Kidney (tissue), 14 donors: ENCODE results near the gene MSRB3. TPM values are rescaled to one million over a fixed set of nuclear protein-coding genes. Genes with fewer than 3 reads are reported as not detected.

Source experiments
- DNase-seq, 5 donors: peaks; one replicate each; pipeline ENCODE4 v3.0.0-alpha.2; 2013 to 2020
- FAIRE-seq: peaks from 2 replicates; lab custom pipeline; 2012; peaks lifted over from hg19 to GRCh38; lab: Jason Lieb, UNC
- H3K27ac ChIP-seq, 2 donors: one replicate each; pipeline ENCODE4 v1.7.0; 2013; ENCODE audit warnings: low read depth in 2 of 2, low read length in 2 of 2, inconsistent platforms in 1 of 2
- H3K27me3 ChIP-seq: one replicate; pipeline ENCODE4 v1.7.1; 2013; ENCODE audit warnings: low read length, inconsistent platforms; ENCODE audit not compliant: control insufficient read depth, insufficient read depth
- H3K36me3 ChIP-seq, 3 donors: one replicate each; pipeline versions ENCODE4 v1.7.0 to v1.7.1; 2013; ENCODE audit warnings: low read length in 3 of 3, control low read depth in 1 of 3, inconsistent platforms in 1 of 3; ENCODE audit not compliant: insufficient read depth in 3 of 3, control insufficient read depth in 2 of 3
- H3K4me1 ChIP-seq, 3 donors: one replicate each; pipeline versions ENCODE4 v1.7.0 to v1.7.1; 2013; ENCODE audit warnings: low read length in 3 of 3, inconsistent platforms in 1 of 3, low read depth in 1 of 3; ENCODE audit not compliant: control insufficient read depth in 2 of 3, insufficient read depth in 2 of 3
- H3K4me3 ChIP-seq, 3 donors: one replicate each; pipeline versions ENCODE4 v1.7.0 to v1.8.1; 2013; ENCODE audit warnings: low read length in 3 of 3, control low read depth in 1 of 3, inconsistent platforms in 1 of 3
- H3K9ac ChIP-seq, 3 donors: one replicate each; pipeline versions ENCODE4 v1.7.0 to v1.7.1; 2013; ENCODE audit warnings: low read length in 3 of 3, control low read depth in 1 of 3, inconsistent platforms in 1 of 3
- H3K9me3 ChIP-seq, 3 donors: one replicate each; pipeline versions ENCODE4 v1.7.0 to v1.7.1; 2013; ENCODE audit warnings: low read length in 3 of 3, control low read depth in 1 of 3, inconsistent platforms in 1 of 3; ENCODE audit not compliant: control insufficient read depth in 2 of 3, insufficient read depth in 1 of 3
- CTCF ChIP-seq: IDR thresholded peaks from 3 replicates; pipeline ENCODE4 v1.5.1; 2012; ENCODE audit warnings: mild to moderate bottlenecking, moderate library complexity, borderline replicate concordance; ENCODE audit not compliant: insufficient read depth; ENCODE audit errors: extremely low read depth
- intact Hi-C: fragments of 100-400 bp; cut with DNase I; formaldehyde crosslinking; loops from one replicate; pipeline ENCODE4 v1.11.1; 2022
- polyA plus RNA-seq: library from polyadenylated mRNA; stranded (reverse); fragments of 350-450 nt; fragmentation: Illumina TruSeq; extraction: RNeasy Lipid Tissue Mini Kit (QIAGEN cat#74804); gene quantifications from one replicate; pipeline ENCODE4 v1.2.3, GENCODE V29; 2014; ENCODE audit warnings: low read depth, low replicate concordance; ENCODE audit not compliant: insufficient read depth
- total RNA-seq: library from RNA; stranded (reverse); fragmentation: NEBNext Ultra II Directional; extraction: Animal tissue kit (Norgen Biotek cat#: 25700); gene quantifications from one replicate; pipeline ENCODE4 v1.2.1, GENCODE V29; 2021
- donor health status: control.
- donor health status: control.
- donor health status: control.
- donor health status: control.
- donor health status: control.
- donor health status: DM: yes; HTN: yes; CAD: no.
- donor health status: Normal renal cell carcinoma (clear cell type).

MSRB3 gene
- total and polyA plus RNA-seq, 2 donors from 2014 or later, result 10.3 to 35.9 TPM

GRCh38 chr12:65296508-65297265 is 18.2 kb downstream of the MSRB3 start:
- FAIRE-seq, result no peak
- no peak for DNase-seq
- Histone ChIP-seq H3K27ac (no peak overlapping the region), H3K4me3 (no peak overlapping the region), H3K9ac (no peak overlapping the region), H3K27me3 (no peaks in the 10 kb centered on the region), H3K9me3 (no peaks in the 10 kb centered on the region), H3K4me1 (no peaks in the 10 kb centered on the region), H3K36me3 (no peaks in the 10 kb centered on the region)
- intact Hi-C loops, result no loop called here
- TF ChIP-seq CTCF, result no peak

GRCh38 chr12:65300097-65300496 is 21.6 kb downstream of the MSRB3 start:
- peak in 2 of 5 donors; percentile 57 to 60 for DNase-seq
- Histone ChIP-seq H3K9ac (no peak overlapping the region), H3K27me3 (no peaks in the 10 kb centered on the region), H3K4me3 (no peak overlapping the region), H3K9me3 (no peaks in the 10 kb centered on the region), H3K36me3 (no peaks in the 10 kb centered on the region), H3K4me1 (no peaks in the 10 kb centered on the region), H3K27ac (no peak overlapping the region)
- FAIRE-seq, result no peak
- no peak for TF ChIP-seq CTCF
- intact Hi-C loops, result no loop called here

- FAIRE-seq, result no peak
- H3K36me3 ChIP-seq, result no peaks in the 10 kb centered on the region
- no peak overlapping the region for H3K9ac ChIP-seq
- DNase-seq, result peak in 2 of 5 donors; percentile 46
- H3K4me3 ChIP-seq, result no peak overlapping the region
- H3K27ac ChIP-seq, result no peak overlapping the region
- TF ChIP-seq CTCF, result no peak
- intact Hi-C loops, result no loop called here
- no peaks in the 10 kb centered on the region for H3K9me3 ChIP-seq
- H3K27me3 ChIP-seq, result no peaks in the 10 kb centered on the region
- H3K4me1 ChIP-seq, result no peaks in the 10 kb centered on the region
Observed at GRCh38 chr12:65300679-65301349, 22.3 kb downstream of the MSRB3 start.
